Small intestine (tissue), 7 donors: ENCODE measurements around the gene TRPV6. TPM values are rescaled to one million over a fixed set of nuclear protein-coding genes. Genes with fewer than 3 reads are reported as not detected.

ENCODE experiments used
- DNase-seq, 2 donors: peaks; one replicate each; pipeline versions ENCODE4 v3.0.0 to v3.0.0-alpha.2; 2013
- FAIRE-seq: peaks from 2 replicates; lab custom pipeline; 2012; peaks lifted over from hg19 to GRCh38; lab: Jason Lieb, UNC
- H3K27ac ChIP-seq, 3 donors: one replicate each; pipeline ENCODE4 v1.5.1; 2013; ENCODE audit warnings: low read length in 2 of 3, mild to moderate bottlenecking in 2 of 3, control low read depth in 1 of 3, inconsistent platforms in 1 of 3, low read depth in 1 of 3, moderate library complexity in 1 of 3
- H3K27me3 ChIP-seq, 3 donors: one replicate each; pipeline ENCODE4 v1.6.1; 2013; ENCODE audit warnings: low read length in 3 of 3, inconsistent platforms in 1 of 3; ENCODE audit not compliant: control insufficient read depth in 3 of 3, insufficient read depth in 3 of 3
- H3K36me3 ChIP-seq, 3 donors: one replicate each; pipeline ENCODE4 v1.6.1; 2013; ENCODE audit warnings: low read length in 3 of 3, inconsistent platforms in 1 of 3, low read depth in 1 of 3, mild to moderate bottlenecking in 1 of 3, moderate library complexity in 1 of 3; ENCODE audit not compliant: control insufficient read depth in 3 of 3, insufficient read depth in 2 of 3
- H3K4me1 ChIP-seq, 3 donors: one replicate each; pipeline ENCODE4 v1.6.1; 2013; ENCODE audit warnings: low read length in 2 of 3, inconsistent platforms in 1 of 3, low read depth in 1 of 3, mild to moderate bottlenecking in 1 of 3, moderate library complexity in 1 of 3; ENCODE audit not compliant: control insufficient read depth in 3 of 3, insufficient read depth in 2 of 3
- H3K4me3 ChIP-seq, 3 donors: one replicate each; pipeline ENCODE4 v1.5.1; 2013; ENCODE audit warnings: low read length in 3 of 3, control low read depth in 1 of 3, inconsistent platforms in 1 of 3, low read depth in 1 of 3, mild to moderate bottlenecking in 1 of 3, moderate library complexity in 1 of 3
- H3K9me3 ChIP-seq, 2 donors: one replicate each; pipeline ENCODE4 v1.6.1; 2013; ENCODE audit warnings: low read depth in 1 of 2, low read length in 1 of 2; ENCODE audit not compliant: control insufficient read depth in 2 of 2, insufficient read depth in 1 of 2
- WGBS, 3 donors: extraction: QIAGEN DNeasy Blood & Tissue Kit; methylation state at CpG; one replicate each; pipeline ENCODE4 v1.1.7; 2013; 5-methylcytosine and 5-hydroxymethylcytosine counted together
- polyA plus RNA-seq, 4 donors: library from polyadenylated mRNA; stranded (reverse) in 3 of 4; unstranded in 1 of 4; fragments of 200-250 nt in 3 of 4; fragments of 120-200 nt in 1 of 4; gene quantifications; one replicate each; pipeline versions ENCODE4 v1.2.1 to v1.2.3, GENCODE V29; 2013
- donor health status: healthy with polysubstance abuse.
- donor health status: control.
- donor health status: control.
- donor health status: Bipolar disorder and iron deficiency.
- donor health status: healthy.

The TRPV6 gene
- polyA plus RNA-seq, 4 donors = 0.22 to 27.3 (median 15.9) TPM

- Histone ChIP-seq H3K27me3 (peaks cover 0 to 2% (median 0%) of the 10 kb centered on the region in 3 donors), H3K9me3 (no peaks in the 10 kb centered on the region), H3K4me1 (peaks cover 0 to 33% (median 0%) of the 10 kb centered on the region in 3 donors), H3K4me3 (no peak overlapping the region), H3K27ac (no peak overlapping the region), H3K36me3 (no peaks in the 10 kb centered on the region)
- FAIRE-seq (no peak), DNase-seq (no peak)
- 12 to 33% (median 21%) methylated on average over 1 of the region's 1 CpG for WGBS, 3 donors
These were observed 28.6 kb upstream of the TRPV6 start for GRCh38 chr7:142914121-142914520.

- no peaks in the 10 kb centered on the region for H3K27me3 ChIP-seq
- H3K4me1 ChIP-seq = peaks cover 0 to 36% (median 0%) of the 10 kb centered on the region in 3 donors
- H3K4me3 ChIP-seq = no peak overlapping the region
- DNase-seq (peak in 1 of 2 donors; percentile 46), FAIRE-seq (no peak)
- WGBS, 3 donors = 63 to 74% (median 64%) methylated on average over 2 of the region's 2 CpGs
- no peak overlapping the region for H3K27ac ChIP-seq
- no peaks in the 10 kb centered on the region for H3K36me3 ChIP-seq
- H3K9me3 ChIP-seq = no peaks in the 10 kb centered on the region
These were observed 28.0 kb upstream of the TRPV6 start for GRCh38 chr7:142913566-142913965.

- H3K4me1 ChIP-seq = peaks cover 0 to 39% (median 0%) of the 10 kb centered on the region in 3 donors
- FAIRE-seq (no peak), DNase-seq (peak in 1 of 2 donors; percentile 19)
- no peaks in the 10 kb centered on the region for H3K27me3 ChIP-seq
- H3K36me3 ChIP-seq = no peaks in the 10 kb centered on the region
- no peak overlapping the region for H3K4me3 ChIP-seq
- H3K9me3 ChIP-seq = no peaks in the 10 kb centered on the region
- no peak overlapping the region for H3K27ac ChIP-seq
- 62 to 65% (median 64%) methylated on average over 3 of the region's 3 CpGs for WGBS, 3 donors
These were observed 27.5 kb upstream of the TRPV6 start for GRCh38 chr7:142913051-142913450.

GRCh38 chr7:142910481-142910880, 24.9 kb upstream of the TRPV6 start:
- Histone ChIP-seq H3K4me1 (peaks cover 0 to 39% (median 0%) of the 10 kb centered on the region in 3 donors), H3K27me3 (no peaks in the 10 kb centered on the region), H3K9me3 (no peaks in the 10 kb centered on the region), H3K4me3 (no peak overlapping the region), H3K36me3 (no peaks in the 10 kb centered on the region), H3K27ac (peak overlapping the region in 2 of 3 donors; percentile 53 to 80)
- no peak for DNase-seq
- WGBS, 3 donors = 10 to 45% (median 19%) methylated on average over 2 of the region's 2 CpGs
- FAIRE-seq = no peak

GRCh38 chr7:142910031-142910433, 24.5 kb upstream of the TRPV6 start:
- Histone ChIP-seq H3K4me3 (no peak overlapping the region), H3K27ac (peak overlapping the region in 2 of 3 donors; percentile 53 to 80), H3K4me1 (peaks cover 0 to 39% (median 0%) of the 10 kb centered on the region in 3 donors), H3K27me3 (no peaks in the 10 kb centered on the region), H3K36me3 (no peaks in the 10 kb centered on the region), H3K9me3 (no peaks in the 10 kb centered on the region)
- 12 to 51% (median 22%) methylated on average over 2 of the region's 2 CpGs for WGBS, 3 donors
- FAIRE-seq (peak; percentile 67), DNase-seq (peak; percentile 82 to 94)

GRCh38 chr7:142908921-142909890, 23.7 kb upstream of the TRPV6 start:
- Histone ChIP-seq H3K4me3 (no peak overlapping the region), H3K27me3 (no peaks in the 10 kb centered on the region), H3K4me1 (peaks cover 0 to 37% (median 0%) of the 10 kb centered on the region in 3 donors), H3K27ac (peak overlapping the region; percentile 80 to 90 (median 87)), H3K9me3 (peaks cover 0 to 5% of the 10 kb centered on the region in 2 donors), H3K36me3 (no peaks in the 10 kb centered on the region)
- 24 to 61% (median 35%) methylated on average over 21 of the region's 21 CpGs for WGBS, 3 donors
- FAIRE-seq (no peak), DNase-seq (peak; percentile 71 to 96)

GRCh38 chr7:142908290-142908689, 22.7 kb upstream of the TRPV6 start:
- peaks cover 0 to 29% (median 0%) of the 10 kb centered on the region in 3 donors for H3K4me1 ChIP-seq
- peaks cover 0 to 5% of the 10 kb centered on the region in 2 donors for H3K9me3 ChIP-seq
- H3K4me3 ChIP-seq = no peak overlapping the region
- no peaks in the 10 kb centered on the region for H3K36me3 ChIP-seq
- 81 to 82% (median 82%) methylated on average over 11 of the region's 11 CpGs for WGBS, 3 donors
- H3K27ac ChIP-seq = peak overlapping the region; percentile 34 to 52 (median 47)
- H3K27me3 ChIP-seq = no peaks in the 10 kb centered on the region
- no peak for DNase-seq
- no peak for FAIRE-seq

- Histone ChIP-seq H3K36me3 (no peaks in the 10 kb centered on the region), H3K27ac (no peak overlapping the region), H3K9me3 (peaks cover 0 to 5% of the 10 kb centered on the region in 2 donors), H3K4me3 (no peak overlapping the region), H3K27me3 (no peaks in the 10 kb centered on the region), H3K4me1 (peaks cover 0 to 26% (median 0%) of the 10 kb centered on the region in 3 donors)
- FAIRE-seq (no peak), DNase-seq (no peak)
- WGBS, 3 donors = 69 to 88% (median 86%) methylated on average over 2 of the region's 2 CpGs
These were observed 21.1 kb upstream of the TRPV6 start for GRCh38 chr7:142906643-142907042.
